Spleen (tissue), 7 donors: Measurements from ENCODE around the gene SLC7A4.

Source experiments
- POLR2A ChIP-seq, 3 donors: fragments of 450-650 bp; IDR thresholded peaks; one replicate each; pipeline ENCODE4 v1.5.1; 2017; ENCODE audit warnings: antibody characterized with exemption in 3 of 3, mild to moderate bottlenecking in 1 of 3
- POLR2AphosphoS5 ChIP-seq, 3 donors: sonication (generic); formaldehyde crosslinking; IDR thresholded peaks; one replicate each; pipeline ENCODE4 v1.5.1; 2017; ENCODE audit warnings: antibody characterized with exemption in 3 of 3
- TF ChIP-seq, protein P1 (sequence below), 11 experiments: fragments of 200-600 bp in 7 of 11; fragments of 450-650 bp in 4 of 11; sonication (generic) in 4 of 11; IDR thresholded peaks in 8 of 11; conservative IDR thresholded peaks in 3 of 11; 1 replicate in 7 of 11; 2 replicates in 4 of 11; pipeline versions ENCODE4 v1.4.0 to v1.8.0; 2016 to 2021; ENCODE audit warnings: antibody characterized with exemption in 11 of 11, inconsistent platforms in 4 of 11, mild to moderate bottlenecking in 1 of 11
- donor health status: DM: no; HTN: no; CAD: no; lungs with moderate emphysema.
- donor health status: DM: no; HTN: no; CAD: no.
- donor health status: DM: no; HTN: no; CAD: no.

DNA sequence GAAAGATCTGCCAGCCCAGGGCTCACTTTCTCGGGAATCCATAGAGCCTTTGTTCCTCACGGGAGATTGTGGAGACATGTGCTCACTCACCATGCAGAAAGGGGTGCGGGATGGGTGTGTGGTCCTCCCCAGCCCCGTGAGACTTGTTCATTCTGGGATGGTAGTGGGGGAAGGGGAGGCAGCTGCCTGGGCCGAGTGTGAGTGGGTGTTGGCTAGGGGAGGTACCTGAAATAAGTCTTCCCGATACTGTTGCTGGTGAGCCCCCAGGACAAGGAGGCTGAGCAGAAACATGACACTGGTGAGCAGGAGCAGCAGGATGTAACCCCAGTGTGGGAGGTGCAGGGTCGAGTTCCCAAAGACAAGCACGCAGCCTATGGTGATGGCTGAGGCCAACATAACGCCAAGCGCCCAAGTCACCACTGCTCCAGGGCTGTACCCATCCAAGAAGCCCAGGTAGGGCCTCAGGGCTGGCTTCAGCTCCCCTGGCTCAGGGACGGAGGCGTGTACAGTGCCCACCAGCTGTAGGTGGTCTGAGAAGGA lies 2.8 kb downstream of the SLC7A4 start:
- TF ChIP-seq POLR2AphosphoS5 (IDR thresholded peaks at IDR 0.05) (no peak), POLR2A (IDR thresholded peaks at IDR 0.05) (no peak)
- TF ChIP-seq, protein P1, sequence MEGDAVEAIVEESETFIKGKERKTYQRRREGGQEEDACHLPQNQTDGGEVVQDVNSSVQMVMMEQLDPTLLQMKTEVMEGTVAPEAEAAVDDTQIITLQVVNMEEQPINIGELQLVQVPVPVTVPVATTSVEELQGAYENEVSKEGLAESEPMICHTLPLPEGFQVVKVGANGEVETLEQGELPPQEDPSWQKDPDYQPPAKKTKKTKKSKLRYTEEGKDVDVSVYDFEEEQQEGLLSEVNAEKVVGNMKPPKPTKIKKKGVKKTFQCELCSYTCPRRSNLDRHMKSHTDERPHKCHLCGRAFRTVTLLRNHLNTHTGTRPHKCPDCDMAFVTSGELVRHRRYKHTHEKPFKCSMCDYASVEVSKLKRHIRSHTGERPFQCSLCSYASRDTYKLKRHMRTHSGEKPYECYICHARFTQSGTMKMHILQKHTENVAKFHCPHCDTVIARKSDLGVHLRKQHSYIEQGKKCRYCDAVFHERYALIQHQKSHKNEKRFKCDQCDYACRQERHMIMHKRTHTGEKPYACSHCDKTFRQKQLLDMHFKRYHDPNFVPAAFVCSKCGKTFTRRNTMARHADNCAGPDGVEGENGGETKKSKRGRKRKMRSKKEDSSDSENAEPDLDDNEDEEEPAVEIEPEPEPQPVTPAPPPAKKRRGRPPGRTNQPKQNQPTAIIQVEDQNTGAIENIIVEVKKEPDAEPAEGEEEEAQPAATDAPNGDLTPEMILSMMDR (IDR thresholded peaks at IDR 0.05 in 8 of 11, conservative IDR thresholded peaks at IDR 0.05 in 3 of 11): no peak
